ENCODE data around the gene TBRG1. TPM values are rescaled to one million over a fixed set of nuclear protein-coding genes. Genes with fewer than 3 reads are reported as not detected.

TBRG1 gene
- total RNA-seq, 2 experiments from 2014 or later = 36.2 to 41.3 TPM

Other genes starting within 250 kb of the TBRG1 start
- gene OR8B2, start 238.4 kb upstream of the TBRG1 start, total RNA-seq = not detected
- gene OR8B3, start 223.8 kb upstream of the TBRG1 start, total RNA-seq = not detected
- not detected for gene OR8B4, start 198.0 kb upstream of the TBRG1 start, total RNA-seq
- gene OR8B8, start 177.2 kb upstream of the TBRG1 start, total RNA-seq = not detected
- not detected for gene OR8B12, start 79.2 kb upstream of the TBRG1 start, total RNA-seq
- not detected for gene OR8A1, start 52.9 kb upstream of the TBRG1 start, total RNA-seq
- not detected for gene PANX3, start 11.4 kb upstream of the TBRG1 start, total RNA-seq
- 1 to 10 TPM; 4.8 to 5.7 TPM for gene SIAE, start 50.9 kb downstream of the TBRG1 start, total RNA-seq
- 1 to 10 TPM; 2.6 TPM for gene SPA17, start 51.0 kb downstream of the TBRG1 start, total RNA-seq
- 1 to 10 TPM; 5.7 to 6.1 TPM for gene NRGN, start 117.1 kb downstream of the TBRG1 start, total RNA-seq
- gene VSIG2, start 129.4 kb downstream of the TBRG1 start, total RNA-seq = not detected
- gene ESAM, start 139.4 kb downstream of the TBRG1 start, total RNA-seq = under 1 TPM; 0.50 to 0.55 TPM
- gene MSANTD2, start 177.5 kb downstream of the TBRG1 start, total RNA-seq = 10 to 100 TPM in 1 of 2 experiments, 1 to 10 TPM in 1; 9.1 to 10.2 TPM
- 10 to 100 TPM in 1 of 2 experiments, 1 to 10 TPM in 1; 9.4 to 10.5 TPM for gene ROBO3, start 242.6 kb downstream of the TBRG1 start, total RNA-seq

Measured in activated CD8-positive, alpha-beta T cell treated with anti-CD3 and anti-CD28 coated beads, Interleukin-2, amount 10 ng/mL, durations not matched to agents 7 days and 5 days (primary cell).